VCaP (cell line): ENCODE results near the gene ANO5.
"Not testable (repeated sequence)": the region's sequence is repeated elsewhere in the genome, so short reads cannot be mapped to it uniquely, and the experiment has no call there.

Experiments
- H3K27ac ChIP-seq: fragments of 450-650 bp; 2 replicates; pipeline ENCODE4 v1.5.1; 2017
- CTCF ChIP-seq: fragments of 450-650 bp; conservative IDR thresholded peaks from 2 replicates; pipeline ENCODE4 v1.5.1; 2017; ENCODE audit warnings: mild to moderate bottlenecking, moderate library complexity

Gene ANO5

GRCh38 chr11:22234743-22235142 is 41.9 kb downstream of the ANO5 start:
- H3K27ac ChIP-seq = no peak overlapping the region
- no peak for TF ChIP-seq CTCF

- TF ChIP-seq CTCF = peak; percentile 86
Measured at GRCh38 chr11:22244986-22245592, 52.2 kb downstream of the ANO5 start.

DNA sequence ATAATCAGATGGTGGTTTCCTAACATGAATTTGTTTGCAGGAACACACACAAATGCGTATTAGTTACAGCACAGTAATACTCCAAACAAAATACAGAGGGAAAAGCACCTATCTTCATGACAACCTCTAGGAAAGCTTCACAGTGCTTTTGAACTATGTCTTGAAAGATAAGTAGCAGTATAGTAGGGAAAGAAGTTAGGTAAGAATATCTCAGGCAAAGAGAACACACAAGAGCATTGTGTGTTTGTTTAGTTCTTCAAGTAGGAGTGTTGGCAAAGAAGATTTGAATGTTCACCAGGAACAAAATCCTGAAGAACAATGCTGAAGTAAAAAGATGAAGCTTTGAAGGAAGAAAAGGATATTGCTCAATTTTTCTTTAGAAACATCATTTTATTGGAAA is 54.1 kb downstream of the ANO5 start:
- no peak overlapping the region for H3K27ac ChIP-seq
- TF ChIP-seq CTCF = no peak

More at GRCh38 chr11:22244986-22245592, 52.2 kb downstream of the ANO5 start:
- H3K27ac ChIP-seq = no peak overlapping the region

- TF ChIP-seq CTCF = no peak
- no peak overlapping the region for H3K27ac ChIP-seq
Measured at GRCh38 chr11:22249871-22250270, 57.0 kb downstream of the ANO5 start.

- no peak for TF ChIP-seq CTCF
- H3K27ac ChIP-seq = no peak overlapping the region
Measured at GRCh38 chr11:22256876-22257275, 64.0 kb downstream of the ANO5 start.

DNA sequence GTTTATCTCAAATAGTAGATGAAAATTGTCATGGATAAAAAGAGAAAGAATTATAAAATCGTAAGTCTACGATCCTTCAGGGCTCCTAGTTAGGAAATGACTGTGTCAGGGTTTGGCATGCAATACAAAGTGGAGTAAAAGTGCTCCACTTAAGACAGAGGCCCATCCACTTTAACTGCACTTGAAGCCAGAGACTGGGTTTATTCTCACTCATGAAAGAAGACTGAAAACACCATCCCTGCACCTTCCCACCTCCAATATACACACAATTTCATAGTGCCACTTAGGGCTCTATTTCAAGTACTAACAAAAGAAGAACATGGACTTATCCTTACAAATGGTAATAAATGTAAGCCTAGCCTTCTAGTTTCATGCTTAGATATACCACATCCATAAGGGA is 70.7 kb downstream of the ANO5 start:
- TF ChIP-seq CTCF = no peak
- no peak overlapping the region for H3K27ac ChIP-seq

GRCh38 chr11:22268983-22269624 is 76.2 kb downstream of the ANO5 start:
- not testable (repeated sequence) for H3K27ac ChIP-seq

- no peak overlapping the region for H3K27ac ChIP-seq
- no peak for TF ChIP-seq CTCF
Measured at GRCh38 chr11:22273781-22274180, 80.9 kb downstream of the ANO5 start.
